H1 (cell line): ENCODE data around the gene TRAPPC2L. TPM values are rescaled to one million over a fixed set of nuclear protein-coding genes. Genes with fewer than 3 reads are reported as not detected.

Experiments used
- CBX8 ChIP-seq: fragments of 300-800, 300-1000 bp; sonication (generic); IDR thresholded peaks from 2 replicates; pipeline ENCODE4 v1.7.1; 2016; ENCODE audit warnings: low read depth, low read length, borderline replicate concordance
- CEBPB ChIP-seq: IDR thresholded peaks from 2 replicates; pipeline ENCODE4 v1.6.1; 2012; ENCODE audit warnings: low read depth, low read length
- CHD7 ChIP-seq: fragments of 300-600 bp; sonication (generic); IDR thresholded peaks from 2 replicates; pipeline ENCODE4 v1.7.1; 2012; ENCODE audit warnings: low read length, moderate library complexity, mild to moderate bottlenecking, inconsistent platforms; ENCODE audit not compliant: insufficient replicate concordance
- CTBP2 ChIP-seq: IDR thresholded peaks from 2 replicates; pipeline ENCODE4 v1.7.0; 2011; ENCODE audit warnings: borderline replicate concordance, mild to moderate bottlenecking, moderate library complexity, mixed read lengths, low read length; ENCODE audit not compliant: insufficient read depth, insufficient read length
- FOSL1 ChIP-seq: IDR thresholded peaks from 2 replicates; pipeline ENCODE4 v1.6.1; 2011; ENCODE audit warnings: mild to moderate bottlenecking, low read depth, low read length, moderate library complexity; ENCODE audit not compliant: insufficient read depth
- MAFK ChIP-seq: IDR thresholded peaks from 2 replicates; pipeline ENCODE4 v1.6.1; 2012; ENCODE audit warnings: low read depth, mild to moderate bottlenecking, improper control_type of control experiment, low read length
- POLR2A ChIP-seq, 2 experiments: IDR thresholded peaks; 1 replicate in 1 of 2; 2 replicates in 1 of 2; pipeline ENCODE4 v1.6.1; 2011; ENCODE audit warnings: low read depth in 2 of 2, low read length in 2 of 2, mild to moderate bottlenecking in 2 of 2; ENCODE audit errors: control extremely low read depth in 1 of 2
- RBBP5 ChIP-seq: IDR thresholded peaks from 2 replicates; pipeline ENCODE4 v1.7.1; 2012; ENCODE audit warnings: low read depth, mild to moderate bottlenecking, inconsistent platforms, low read length, moderate library complexity, borderline replicate concordance
- RXRA ChIP-seq: IDR thresholded peaks from 2 replicates; pipeline ENCODE4 v1.6.1; 2011; ENCODE audit warnings: low read depth, mild to moderate bottlenecking, low read length, moderate library complexity; ENCODE audit not compliant: insufficient read depth
- SIRT6 ChIP-seq: IDR thresholded peaks from one replicate; pipeline ENCODE4 v1.7.1; 2012; ENCODE audit warnings: low read length, inconsistent platforms
- SP2 ChIP-seq: IDR thresholded peaks from 2 replicates; pipeline ENCODE4 v1.6.1; 2012; ENCODE audit warnings: mild to moderate bottlenecking, low read length, inconsistent platforms
- SRF ChIP-seq: IDR thresholded peaks from 2 replicates; pipeline ENCODE4 v1.6.1; 2011; ENCODE audit warnings: mild to moderate bottlenecking, low read depth, low read length, moderate library complexity
- TEAD4 ChIP-seq: IDR thresholded peaks from 2 replicates; pipeline ENCODE4 v1.6.1; 2012; ENCODE audit warnings: low read depth, low read length, inconsistent platforms, mixed read lengths
- polyA plus RNA-seq, 7 experiments: library from polyadenylated mRNA; depleted of rRNA in 3 of 7; stranded (reverse) in 5 of 7; unstranded in 2 of 7; fragments of >200 nt in 5 of 7; fragments of 200-250 nt in 2 of 7; gene quantifications; 1 replicate in 5 of 7; 2 replicates in 1 of 7; 4 replicates in 1 of 7; pipeline versions ENCODE4 v1.2.1 to v1.2.3, GENCODE V29; 2011 to 2013; ENCODE audit warnings: missing spikeins in 2 of 7, mixed read lengths in 2 of 7
- total RNA-seq: library from RNA; stranded (reverse); fragmentation: NEBNext Ultra II Directional; extraction: Animal tissue kit (Norgen Biotek cat#: 25700); gene quantifications from 2 replicates; pipeline ENCODE4 v1.2.1, GENCODE V29; 2021

TRAPPC2L gene
- total and polyA plus RNA-seq, 2 of the 8 experiments (the other 6 are each of a cell fraction or from before 2014, with no cell fraction given) = 98.7 to 133 TPM

DNA sequence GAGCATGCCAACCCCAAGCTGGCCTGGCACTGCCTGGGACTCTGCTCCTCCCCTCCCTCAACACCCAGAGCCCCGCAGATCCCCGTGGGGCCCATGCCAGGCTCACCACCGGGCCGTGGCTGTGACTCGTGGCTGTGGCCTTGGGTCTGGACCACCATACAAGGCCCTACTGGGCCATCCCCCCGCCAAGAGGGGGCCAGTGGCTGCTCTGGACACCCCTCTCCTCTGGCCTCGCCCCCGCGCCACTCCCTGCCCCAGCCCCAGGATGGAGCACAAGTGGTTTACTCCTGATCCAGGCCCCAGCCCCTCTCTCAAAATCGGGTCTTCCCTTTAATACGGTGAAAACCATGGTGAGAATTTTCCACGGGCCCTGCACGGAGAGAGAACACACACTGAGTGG lies 6.5 kb downstream of the TRAPPC2L start (continued):
- TF ChIP-seq CHD7 (no peak), FOSL1 (no peak), CBX8 (no peak), RBBP5 (no peak), MAFK (no peak), SP2 (no peak), POLR2A (IDR thresholded peaks at IDR 0.05; ENCODE audit: control extremely low read depth in 1 of 2, low read depth in 2 of 2, low read length in 2 of 2) (no peak), RXRA (no peak), SRF (no peak), SIRT6 (no peak), CTBP2 (no peak), TEAD4 (no peak), CEBPB (no peak)
